Epithelial cell of esophagus (primary cell): ENCODE measurements around the gene TRIM46.

Experiments
- DNase-seq: peaks from one replicate; pipeline ENCODE4 v3.0.0; 2010; ENCODE audit warnings: low read depth
- H3K4me3 ChIP-seq: 2 replicates; pipeline ENCODE4 v1.5.1; 2011; ENCODE audit warnings: mild to moderate bottlenecking, low read length, control low read depth
- CTCF ChIP-seq: IDR thresholded peaks from 2 replicates; pipeline ENCODE4 v1.5.1; 2011; ENCODE audit warnings: low read depth, mild to moderate bottlenecking, low read length, control low read depth, inconsistent platforms; ENCODE audit not compliant: insufficient read depth; ENCODE audit errors: missing control alignments

TRIM46 gene

GRCh38 chr1:155175281-155175926, 1.8 kb downstream of the TRIM46 start:
- no peak for DNase-seq
- TF ChIP-seq CTCF, result no peak
- no peak overlapping the region for H3K4me3 ChIP-seq

GRCh38 chr1:155175927-155176371, 2.3 kb downstream of the TRIM46 start:
- no peak for DNase-seq
- no peak overlapping the region for H3K4me3 ChIP-seq
- TF ChIP-seq CTCF, result no peak

GRCh38 chr1:155176544-155177071, 3.0 kb downstream of the TRIM46 start:
- no peak overlapping the region for H3K4me3 ChIP-seq

GRCh38 chr1:155177192-155177917, 3.7 kb downstream of the TRIM46 start:
- peak; percentile 50 for DNase-seq
- H3K4me3 ChIP-seq, result no peak overlapping the region
- no peak for TF ChIP-seq CTCF

More at GRCh38 chr1:155176544-155177071, 3.0 kb downstream of the TRIM46 start:
- peak; percentile 95 for TF ChIP-seq CTCF
- peak; percentile 78 for DNase-seq

- DNase-seq, result no peak
- no peak for TF ChIP-seq CTCF
- H3K4me3 ChIP-seq, result no peak overlapping the region
Observed at GRCh38 chr1:155177918-155178281, 4.3 kb downstream of the TRIM46 start.

- DNase-seq, result no peak
- H3K4me3 ChIP-seq, result no peak overlapping the region
- no peak for TF ChIP-seq CTCF
Observed at GRCh38 chr1:155178441-155179111, 4.9 kb downstream of the TRIM46 start.
